SK-N-SH (cell line): ENCODE measurements around the gene TMEM131. TPM values are rescaled to one million over a fixed set of nuclear protein-coding genes. Genes with fewer than 3 reads are reported as not detected.

Experiments
- CTCF ChIA-PET: fragments of 300-600, 350-600 bp; formaldehyde crosslinking; extraction: SDS; loops from one replicate; lab custom pipeline; 2021; lab: Yijun Ruan, JAX
- POLR2A ChIA-PET: fragments of 350-600 bp; sonication (Branson Sonifier 250); formaldehyde crosslinking; extraction: SDS; loops from one replicate; lab custom pipeline; 2020; ENCODE audit warnings: antibody characterized with exemption, inconsistent platforms; lab: Yijun Ruan, JAX
- DNase-seq: peaks from one replicate; pipeline ENCODE4 v3.0.0; 2012
- H2AFZ ChIP-seq: fragments of 200-600 bp; sonication (generic); 2 replicates; pipeline ENCODE4 v1.8.1; 2016; ENCODE audit warnings: antibody characterized with exemption, mild to moderate bottlenecking, low read depth
- H3F3A ChIP-seq: fragments of 200-600 bp; sonication (generic); replicated peaks from 2 replicates; pipeline ENCODE3; 2016; ENCODE audit warnings: antibody characterized with exemption, mild to moderate bottlenecking; ENCODE audit not compliant: insufficient read depth
- H3K27ac ChIP-seq, 2 experiments: fragments of 200-500 bp in 1 of 2; fragments of 200-600 bp in 1 of 2; sonication (Bioruptor generic) in 1 of 2; sonication (generic), shearing (Covaris generic) in 1 of 2; 2 replicates each; pipeline versions ENCODE4 v1.5.1 to v1.6.1; 2014 to 2016; ENCODE audit warnings: low read depth in 2 of 2, inconsistent platforms in 1 of 2, low read length in 1 of 2, mild to moderate bottlenecking in 1 of 2, mixed read lengths in 1 of 2
- H3K27me3 ChIP-seq: fragments of 200-600 bp; sonication (generic), shearing (Covaris generic); 2 replicates; pipeline ENCODE4 v1.6.1; 2016; ENCODE audit warnings: mixed run types; ENCODE audit not compliant: insufficient read depth
- H3K36me3 ChIP-seq, 2 experiments: fragments of 200-500 bp in 1 of 2; fragments of 200-600 bp in 1 of 2; sonication (Bioruptor generic) in 1 of 2; sonication (generic) in 1 of 2; replicated peaks in 1 of 2; 2 replicates each; pipeline versions ENCODE3 to v1.5.1; 2014 to 2016; ENCODE audit warnings: low read length in 1 of 2, mild to moderate bottlenecking in 1 of 2; ENCODE audit not compliant: insufficient read depth in 2 of 2, control insufficient read depth in 1 of 2
- H3K4me1 ChIP-seq, 2 experiments: fragments of 200-500 bp in 1 of 2; fragments of 200-600 bp in 1 of 2; sonication (Bioruptor generic) in 1 of 2; sonication (generic), shearing (Covaris generic) in 1 of 2; 2 replicates each; pipeline versions ENCODE4 v1.5.1 to v1.6.1; 2014 to 2016; ENCODE audit warnings: low read depth in 1 of 2, low read length in 1 of 2, mixed run types in 1 of 2; ENCODE audit not compliant: insufficient read depth in 2 of 2, control insufficient read depth in 1 of 2
- H3K4me2 ChIP-seq: fragments of 200-600 bp; sonication (generic), shearing (Covaris generic); 2 replicates; pipeline ENCODE4 v1.6.1; 2017; ENCODE audit warnings: mixed run types
- H3K4me3 ChIP-seq, 2 experiments: fragments of 200-500 bp in 1 of 2; fragments of 200-600 bp in 1 of 2; sonication (Bioruptor generic) in 1 of 2; sonication (generic), shearing (Covaris generic) in 1 of 2; 2 replicates each; pipeline versions ENCODE4 v1.5.1 to v1.8.1; 2014 to 2016; ENCODE audit warnings: low read depth in 2 of 2, inconsistent platforms in 1 of 2, low read length in 1 of 2, mild to moderate bottlenecking in 1 of 2, mixed read lengths in 1 of 2, moderate library complexity in 1 of 2
- H3K79me2 ChIP-seq: fragments of 200-600 bp; sonication (generic); 2 replicates; pipeline ENCODE4 v1.8.1; 2017; ENCODE audit warnings: mild to moderate bottlenecking; ENCODE audit not compliant: insufficient read depth
- H3K9ac ChIP-seq: fragments of 200-600 bp; sonication (generic); 2 replicates; pipeline ENCODE4 v1.6.1; 2017; ENCODE audit warnings: mixed run types
- H3K9me2 ChIP-seq: fragments of 200-600 bp; sonication (generic); 2 replicates; pipeline ENCODE4 v1.6.1; 2017; ENCODE audit warnings: mixed run types
- H3K9me3 ChIP-seq: fragments of 200-600 bp; sonication (generic); 2 replicates; pipeline ENCODE4 v1.6.1; 2017; ENCODE audit warnings: mixed run types, mild to moderate bottlenecking, moderate library complexity
- H4K20me1 ChIP-seq: fragments of 200-600 bp; sonication (generic); 2 replicates; pipeline ENCODE4 v1.6.1; 2017; ENCODE audit warnings: mild to moderate bottlenecking, mixed run types; ENCODE audit not compliant: insufficient read depth
- CHD2 ChIP-seq: fragments of 150-350 bp; IDR thresholded peaks from 2 replicates; pipeline ENCODE4 v1.6.1; 2018; ENCODE audit warnings: low read length; ENCODE audit not compliant: partially characterized antibody
- ELF1 ChIP-seq: IDR thresholded peaks from 2 replicates; pipeline ENCODE4 v1.4.0; 2012
- EP300 ChIP-seq, 2 experiments: IDR thresholded peaks; 2 replicates each; pipeline versions ENCODE4 v1.4.0 to v1.6.1; 2012; ENCODE audit warnings: borderline replicate concordance in 1 of 2, low read depth in 1 of 2, low read length in 1 of 2
- FOSL2 ChIP-seq: IDR thresholded peaks from 2 replicates; pipeline ENCODE4 v1.4.0; 2012; ENCODE audit warnings: low read depth, mild to moderate bottlenecking, moderate library complexity, borderline replicate concordance
- FOXJ3 ChIP-seq: sonication (generic); formaldehyde crosslinking; IDR thresholded peaks from 2 replicates; pipeline ENCODE4 v1.5.1; 2020; ENCODE audit warnings: mild to moderate bottlenecking, missing genetic modification reagents
- FOXM1 ChIP-seq: IDR thresholded peaks from 2 replicates; pipeline ENCODE4 v1.4.0; 2012; ENCODE audit warnings: low read depth, mild to moderate bottlenecking
- GABPA ChIP-seq: IDR thresholded peaks from 2 replicates; pipeline ENCODE4 v1.4.0; 2012; ENCODE audit warnings: low read depth, mild to moderate bottlenecking
- MEF2A ChIP-seq: IDR thresholded peaks from 2 replicates; pipeline ENCODE4 v1.4.0; 2012; ENCODE audit warnings: low read depth, borderline replicate concordance
- NFIC ChIP-seq: IDR thresholded peaks from 2 replicates; pipeline ENCODE4 v1.4.0; 2012; ENCODE audit warnings: borderline replicate concordance
- POLR2AphosphoS5 ChIP-seq: IDR thresholded peaks from 2 replicates; pipeline ENCODE4 v1.6.1; 2012; ENCODE audit warnings: low read depth, low read length
- RAD21 ChIP-seq: IDR thresholded peaks from 2 replicates; pipeline ENCODE4 v1.6.1; 2012; ENCODE audit warnings: mild to moderate bottlenecking, low read length
- RXRA ChIP-seq: IDR thresholded peaks from 2 replicates; pipeline ENCODE4 v1.4.0; 2012; ENCODE audit warnings: low read depth, mild to moderate bottlenecking, borderline replicate concordance
- SIN3A ChIP-seq: IDR thresholded peaks from 2 replicates; pipeline ENCODE4 v1.6.1; 2012; ENCODE audit warnings: low read depth, mild to moderate bottlenecking, low read length, moderate library complexity, borderline replicate concordance
- TCF12 ChIP-seq: IDR thresholded peaks from 2 replicates; pipeline ENCODE4 v1.4.0; 2012
- TEAD4 ChIP-seq: IDR thresholded peaks from 2 replicates; pipeline ENCODE4 v1.4.0; 2012; ENCODE audit warnings: mild to moderate bottlenecking, borderline replicate concordance; ENCODE audit not compliant: insufficient read depth
- YY1 ChIP-seq: IDR thresholded peaks from 2 replicates; pipeline ENCODE4 v1.4.0; 2012; ENCODE audit warnings: low read depth, mild to moderate bottlenecking
- WGBS: methylation state at CpG from one replicate; pipeline ENCODE4 v1.1.6; 2017; ENCODE audit warnings: low lambda C conversion rate; 5-methylcytosine and 5-hydroxymethylcytosine counted together
- polyA plus RNA-seq, 3 experiments: library from polyadenylated mRNA; depleted of rRNA; stranded (reverse); fragments of >200 nt; gene quantifications; 2 replicates each; pipeline ENCODE4 v1.2.3, GENCODE V29; 2012
- TF ChIP-seq, protein P1 (sequence below): IDR thresholded peaks from 2 replicates; pipeline ENCODE4 v1.4.0; 2012; ENCODE audit warnings: low read depth, borderline replicate concordance
- TF ChIP-seq, protein P2 (sequence below): IDR thresholded peaks from 2 replicates; pipeline ENCODE4 v1.6.1; 2012; ENCODE audit warnings: mild to moderate bottlenecking, low read depth, low read length, moderate library complexity
- TF ChIP-seq, protein P3 (sequence below): fragments of 150-350 bp; IDR thresholded peaks from 2 replicates; pipeline ENCODE4 v1.6.1; 2016; ENCODE audit warnings: mild to moderate bottlenecking, low read depth, low read length

Gene TMEM131
- polyA plus RNA-seq, 1 of the 3 experiments (the other 2 are of a cell fraction), result 9.1 TPM

DNA sequence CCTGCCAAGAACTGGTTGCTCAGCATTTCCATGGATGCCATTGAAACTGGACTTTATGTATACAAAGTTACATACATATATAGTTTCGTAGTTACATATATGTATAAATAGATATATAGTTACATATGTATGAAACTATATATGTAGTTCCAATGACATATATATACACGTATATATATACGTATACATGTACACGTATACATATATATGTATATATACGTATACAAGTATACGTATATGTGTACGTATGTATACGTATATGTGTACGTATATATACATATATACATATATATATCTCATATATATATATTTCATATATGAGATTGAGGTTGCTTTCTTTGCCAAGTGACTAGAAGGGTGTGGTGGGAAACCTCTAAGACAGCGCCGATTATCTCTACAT, 10.6 kb upstream of the TMEM131 start:
- no peaks in the 10 kb centered on the region for H3K79me2 ChIP-seq
- no peaks in the 10 kb centered on the region for H4K20me1 ChIP-seq
- H3K4me3 ChIP-seq, result no peak overlapping the region
- H2AFZ ChIP-seq, result no peak overlapping the region
- H3K4me2 ChIP-seq, result no peak overlapping the region
- no peaks in the 10 kb centered on the region for H3F3A ChIP-seq
- TF ChIP-seq MEF2A, result no peak
- no peak for TF ChIP-seq FOXJ3
- no peak for TF ChIP-seq RAD21
- no peak for TF ChIP-seq ELF1
- no peak for TF ChIP-seq YY1
- no peak for TF ChIP-seq SIN3A
- TF ChIP-seq RXRA, result no peak
- no peak for TF ChIP-seq POLR2AphosphoS5
- TF ChIP-seq TEAD4, result no peak
- no peak for TF ChIP-seq GABPA
- TF ChIP-seq, protein P1, sequence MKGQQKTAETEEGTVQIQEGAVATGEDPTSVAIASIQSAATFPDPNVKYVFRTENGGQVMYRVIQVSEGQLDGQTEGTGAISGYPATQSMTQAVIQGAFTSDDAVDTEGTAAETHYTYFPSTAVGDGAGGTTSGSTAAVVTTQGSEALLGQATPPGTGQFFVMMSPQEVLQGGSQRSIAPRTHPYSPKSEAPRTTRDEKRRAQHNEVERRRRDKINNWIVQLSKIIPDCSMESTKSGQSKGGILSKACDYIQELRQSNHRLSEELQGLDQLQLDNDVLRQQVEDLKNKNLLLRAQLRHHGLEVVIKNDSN, result no peak
- TF ChIP-seq FOSL2, result no peak
- TF ChIP-seq TCF12, result no peak
- TF ChIP-seq NFIC, result no peak
- TF ChIP-seq, protein P2, sequence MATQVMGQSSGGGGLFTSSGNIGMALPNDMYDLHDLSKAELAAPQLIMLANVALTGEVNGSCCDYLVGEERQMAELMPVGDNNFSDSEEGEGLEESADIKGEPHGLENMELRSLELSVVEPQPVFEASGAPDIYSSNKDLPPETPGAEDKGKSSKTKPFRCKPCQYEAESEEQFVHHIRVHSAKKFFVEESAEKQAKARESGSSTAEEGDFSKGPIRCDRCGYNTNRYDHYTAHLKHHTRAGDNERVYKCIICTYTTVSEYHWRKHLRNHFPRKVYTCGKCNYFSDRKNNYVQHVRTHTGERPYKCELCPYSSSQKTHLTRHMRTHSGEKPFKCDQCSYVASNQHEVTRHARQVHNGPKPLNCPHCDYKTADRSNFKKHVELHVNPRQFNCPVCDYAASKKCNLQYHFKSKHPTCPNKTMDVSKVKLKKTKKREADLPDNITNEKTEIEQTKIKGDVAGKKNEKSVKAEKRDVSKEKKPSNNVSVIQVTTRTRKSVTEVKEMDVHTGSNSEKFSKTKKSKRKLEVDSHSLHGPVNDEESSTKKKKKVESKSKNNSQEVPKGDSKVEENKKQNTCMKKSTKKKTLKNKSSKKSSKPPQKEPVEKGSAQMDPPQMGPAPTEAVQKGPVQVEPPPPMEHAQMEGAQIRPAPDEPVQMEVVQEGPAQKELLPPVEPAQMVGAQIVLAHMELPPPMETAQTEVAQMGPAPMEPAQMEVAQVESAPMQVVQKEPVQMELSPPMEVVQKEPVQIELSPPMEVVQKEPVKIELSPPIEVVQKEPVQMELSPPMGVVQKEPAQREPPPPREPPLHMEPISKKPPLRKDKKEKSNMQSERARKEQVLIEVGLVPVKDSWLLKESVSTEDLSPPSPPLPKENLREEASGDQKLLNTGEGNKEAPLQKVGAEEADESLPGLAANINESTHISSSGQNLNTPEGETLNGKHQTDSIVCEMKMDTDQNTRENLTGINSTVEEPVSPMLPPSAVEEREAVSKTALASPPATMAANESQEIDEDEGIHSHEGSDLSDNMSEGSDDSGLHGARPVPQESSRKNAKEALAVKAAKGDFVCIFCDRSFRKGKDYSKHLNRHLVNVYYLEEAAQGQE, result no peak
- no peak for TF ChIP-seq EP300 (IDR thresholded peaks at IDR 0.05; ENCODE audit: borderline replicate concordance in 1 of 2, low read depth in 1 of 2, low read length in 1 of 2)
- TF ChIP-seq FOXM1, result no peak
- TF ChIP-seq, protein P3, sequence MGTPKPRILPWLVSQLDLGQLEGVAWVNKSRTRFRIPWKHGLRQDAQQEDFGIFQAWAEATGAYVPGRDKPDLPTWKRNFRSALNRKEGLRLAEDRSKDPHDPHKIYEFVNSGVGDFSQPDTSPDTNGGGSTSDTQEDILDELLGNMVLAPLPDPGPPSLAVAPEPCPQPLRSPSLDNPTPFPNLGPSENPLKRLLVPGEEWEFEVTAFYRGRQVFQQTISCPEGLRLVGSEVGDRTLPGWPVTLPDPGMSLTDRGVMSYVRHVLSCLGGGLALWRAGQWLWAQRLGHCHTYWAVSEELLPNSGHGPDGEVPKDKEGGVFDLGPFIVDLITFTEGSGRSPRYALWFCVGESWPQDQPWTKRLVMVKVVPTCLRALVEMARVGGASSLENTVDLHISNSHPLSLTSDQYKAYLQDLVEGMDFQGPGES, result no peak
- no peak for TF ChIP-seq CHD2
- H3K27ac ChIP-seq, result no peak overlapping the region
- no peak overlapping the region for H3K9ac ChIP-seq
- WGBS, result 93% methylated on average over 11 of the region's 11 CpGs
- ChIA-PET CTCF (interaction anchor here (1.3 kb wide), 1 partner anchor 199 kb away, joined by 3 read pairs; no protein-coding TSS in a partner anchor), POLR2A (no interaction called here)
- H3K36me3 ChIP-seq, result no peaks in the 10 kb centered on the region
- no peaks in the 10 kb centered on the region for H3K9me2 ChIP-seq
- H3K4me1 ChIP-seq, result no peaks in the 10 kb centered on the region
- H3K9me3 ChIP-seq, result no peaks in the 10 kb centered on the region
- DNase-seq, result no peak
- no peaks in the 10 kb centered on the region for H3K27me3 ChIP-seq
